Stomach smooth muscle (tissue), 2 donors: ENCODE measurements around the gene PAWR.
"Not testable (repeated sequence)": the region's sequence is repeated elsewhere in the genome, so short reads cannot be mapped to it uniquely, and the experiment has no call there.

Source experiments
- H3K27ac ChIP-seq: one replicate; pipeline ENCODE4 v1.7.0; 2013; ENCODE audit warnings: mild to moderate bottlenecking, low read length, inconsistent platforms
- H3K27me3 ChIP-seq, 2 donors: one replicate each; pipeline ENCODE4 v1.7.0; 2013; ENCODE audit warnings: low read length in 2 of 2; ENCODE audit not compliant: insufficient read depth in 2 of 2, control insufficient read depth in 1 of 2
- H3K36me3 ChIP-seq, 2 donors: one replicate each; pipeline ENCODE4 v1.7.0; 2013; ENCODE audit warnings: low read length in 2 of 2; ENCODE audit not compliant: control insufficient read depth in 2 of 2, insufficient read depth in 2 of 2
- H3K4me1 ChIP-seq: one replicate; pipeline ENCODE4 v1.7.0; 2013; ENCODE audit warnings: low read length; ENCODE audit not compliant: control insufficient read depth, insufficient read depth
- H3K4me3 ChIP-seq, 2 donors: one replicate each; pipeline ENCODE4 v1.7.0; 2013; ENCODE audit warnings: low read length in 2 of 2
- H3K9ac ChIP-seq, 2 donors: one replicate each; pipeline ENCODE4 v1.7.0; 2013; ENCODE audit warnings: low read length in 2 of 2, mild to moderate bottlenecking in 1 of 2
- H3K9me3 ChIP-seq, 2 donors: one replicate each; pipeline ENCODE4 v1.7.0; 2013; ENCODE audit warnings: low read length in 2 of 2; ENCODE audit not compliant: control insufficient read depth in 2 of 2
- donor health status: healthy.
- donor health status: Pancreatic carcinoma.

The PAWR gene

DNA sequence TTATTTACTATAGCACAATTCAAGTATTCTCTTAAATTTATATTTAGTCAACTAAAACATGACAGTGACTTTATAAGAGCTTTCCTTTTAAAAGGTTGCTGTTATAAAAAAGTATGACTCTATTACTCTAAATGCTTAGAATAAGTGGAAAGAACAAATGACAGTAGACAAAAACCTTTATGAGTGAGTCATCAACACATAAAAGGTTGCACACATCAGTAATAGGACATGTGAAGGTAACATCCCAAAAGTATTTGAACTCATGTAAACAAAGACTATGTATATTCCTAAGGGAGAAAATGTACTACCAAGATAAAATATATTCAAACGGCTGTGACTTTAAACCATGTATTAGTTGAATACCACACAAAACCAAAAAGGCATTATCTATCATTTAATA lies 98.8 kb downstream of the PAWR start:
- Histone ChIP-seq H3K4me3 (no peak overlapping the region), H3K36me3 (no peaks in the 10 kb centered on the region), H3K9ac (no peak overlapping the region), H3K4me1 (no peaks in the 10 kb centered on the region), H3K9me3 (no peaks in the 10 kb centered on the region), H3K27me3 (no peaks in the 10 kb centered on the region), H3K27ac (no peak overlapping the region)

DNA sequence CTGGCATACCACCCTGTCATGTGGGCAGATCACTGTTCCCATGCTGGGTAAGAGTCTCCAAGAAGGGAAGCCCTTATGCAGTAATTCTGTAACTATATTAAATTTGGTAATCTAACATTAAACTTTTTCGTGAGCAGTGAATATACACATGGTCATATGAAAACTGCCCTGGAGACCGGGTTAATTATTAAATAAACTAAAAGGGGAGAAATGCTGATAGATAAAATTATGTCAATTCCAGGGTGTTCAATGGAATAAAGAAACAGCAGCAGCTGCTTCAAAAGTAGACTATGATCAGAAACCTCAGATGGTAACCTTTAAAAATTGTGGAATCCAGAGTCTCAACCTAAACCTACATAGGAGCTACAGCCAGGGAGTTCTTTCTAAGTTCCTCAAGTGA lies 100.0 kb downstream of the PAWR start:
- no peaks in the 10 kb centered on the region for H3K27me3 ChIP-seq
- no peaks in the 10 kb centered on the region for H3K9me3 ChIP-seq
- H3K4me1 ChIP-seq, result no peaks in the 10 kb centered on the region
- H3K4me3 ChIP-seq, result no peak overlapping the region
- no peaks in the 10 kb centered on the region for H3K36me3 ChIP-seq
- H3K9ac ChIP-seq, result no peak overlapping the region
- no peak overlapping the region for H3K27ac ChIP-seq

- Histone ChIP-seq H3K9ac (no peak overlapping the region), H3K36me3 (no peaks in the 10 kb centered on the region), H3K9me3 (no peaks in the 10 kb centered on the region), H3K4me3 (no peak overlapping the region), H3K4me1 (no peaks in the 10 kb centered on the region), H3K27me3 (no peaks in the 10 kb centered on the region), H3K27ac (no peak overlapping the region)
Measured at GRCh38 chr12:79587368-79587767, 103.4 kb downstream of the PAWR start.

DNA sequence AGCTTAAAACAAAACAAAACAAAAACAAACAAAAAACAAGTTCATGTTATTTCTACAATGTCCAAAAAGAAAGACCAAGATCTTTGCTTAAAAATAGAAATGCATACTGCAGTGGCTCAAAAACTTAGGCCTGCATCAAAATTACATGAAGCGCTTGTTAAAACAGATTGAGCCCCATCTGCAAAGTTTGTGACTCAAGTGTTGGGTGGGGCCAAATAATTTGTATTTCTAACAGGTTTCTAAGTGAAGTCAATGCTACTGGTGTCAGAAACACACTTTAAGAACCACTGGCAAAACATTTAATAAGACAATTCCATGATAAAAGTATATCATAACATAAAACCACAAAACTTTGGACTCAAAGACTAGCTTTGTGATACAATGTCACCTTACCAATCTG lies 105.6 kb downstream of the PAWR start:
- no peaks in the 10 kb centered on the region for H3K9me3 ChIP-seq
- no peak overlapping the region for H3K4me3 ChIP-seq
- no peaks in the 10 kb centered on the region for H3K4me1 ChIP-seq
- no peak overlapping the region for H3K27ac ChIP-seq
- H3K36me3 ChIP-seq, result no peaks in the 10 kb centered on the region
- H3K27me3 ChIP-seq, result no peaks in the 10 kb centered on the region
- H3K9ac ChIP-seq, result no peak overlapping the region

GRCh38 chr12:79573820-79574219 lies 116.9 kb downstream of the PAWR start:
- Histone ChIP-seq H3K9me3 (peaks cover 0 to 6% of the 10 kb centered on the region in 2 donors), H3K36me3 (peaks cover 0 to 2% of the 10 kb centered on the region in 2 donors), H3K4me3 (no peak overlapping the region), H3K27ac (no peak overlapping the region), H3K4me1 (no peaks in the 10 kb centered on the region), H3K27me3 (no peaks in the 10 kb centered on the region), H3K9ac (no peak overlapping the region)

DNA sequence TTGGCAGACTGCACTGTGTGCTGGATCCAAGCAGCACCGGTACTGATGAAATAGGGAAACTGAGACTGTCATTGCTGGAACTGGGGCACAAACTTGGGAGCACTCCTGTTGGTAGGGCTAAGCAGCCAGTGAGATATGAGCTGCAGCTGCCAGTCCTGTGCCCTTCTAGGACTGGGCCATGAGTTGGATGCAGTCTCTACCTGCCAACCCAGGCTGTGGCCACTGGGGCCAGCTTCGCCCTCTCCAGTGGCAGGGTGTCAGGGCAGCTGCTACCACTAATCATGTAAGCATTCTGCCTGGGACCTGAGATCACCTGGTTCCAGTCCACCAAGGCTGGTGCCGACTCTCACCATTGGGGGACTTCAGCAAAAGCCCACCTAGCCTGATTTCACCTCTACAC lies 121.1 kb downstream of the PAWR start:
- H3K9me3 ChIP-seq, result peaks cover 0 to 6% of the 10 kb centered on the region in 2 donors
- peaks cover 0 to 2% of the 10 kb centered on the region in 2 donors for H3K36me3 ChIP-seq
- H3K27me3 ChIP-seq, result no peaks in the 10 kb centered on the region
- no peak overlapping the region for H3K4me3 ChIP-seq
- H3K9ac ChIP-seq, result no peak overlapping the region
- H3K27ac ChIP-seq, result no peak overlapping the region
- H3K4me1 ChIP-seq, result no peaks in the 10 kb centered on the region

GRCh38 chr12:79567175-79567563 lies 123.6 kb downstream of the PAWR start:
- Histone ChIP-seq H3K36me3 (peaks cover 0 to 1% of the 10 kb centered on the region in 2 donors), H3K4me1 (no peaks in the 10 kb centered on the region), H3K27ac (no peak overlapping the region), H3K27me3 (no peaks in the 10 kb centered on the region), H3K9me3 (no peaks in the 10 kb centered on the region), H3K4me3 (no peak overlapping the region), H3K9ac (no peak overlapping the region)

GRCh38 chr12:79566452-79567174 lies 124.2 kb downstream of the PAWR start:
- Histone ChIP-seq H3K4me3 (no peak overlapping the region), H3K27me3 (no peaks in the 10 kb centered on the region), H3K36me3 (no peaks in the 10 kb centered on the region), H3K4me1 (no peaks in the 10 kb centered on the region), H3K27ac (no peak overlapping the region), H3K9me3 (no peaks in the 10 kb centered on the region), H3K9ac (no peak overlapping the region)

- H3K36me3 ChIP-seq, H3K27ac ChIP-seq, H3K4me3 ChIP-seq, H3K27me3 ChIP-seq, H3K9me3 ChIP-seq, H3K4me1 ChIP-seq, H3K9ac ChIP-seq: not testable (repeated sequence)
Measured at GRCh38 chr12:79564727-79565350, 125.9 kb downstream of the PAWR start.

GRCh38 chr12:79563021-79563740 lies 127.6 kb downstream of the PAWR start:
- Histone ChIP-seq H3K4me1 (no peaks in the 10 kb centered on the region), H3K9me3 (no peaks in the 10 kb centered on the region), H3K27ac (no peak overlapping the region), H3K9ac (no peak overlapping the region), H3K27me3 (no peaks in the 10 kb centered on the region), H3K36me3 (no peaks in the 10 kb centered on the region), H3K4me3 (no peak overlapping the region)
